Eye (tissue), 1 donor: ENCODE measurements around the gene EPHA7.

ENCODE experiments used
- DNase-seq: peaks from one replicate; pipeline ENCODE4 v3.0.0-alpha.2; 2015

The EPHA7 gene

GRCh38 chr6:93419304-93420162, at the start of gene EPHA7:
Gene EPHA7, minus strand, starts transcription at chr6:93419559. Its CDS starts 218 bp downstream, at chr6:93419341.
- peak; percentile 99 for DNase-seq

GRCh38 chr6:93468291-93468690, 48.9 kb upstream of the EPHA7 start:
- DNase-seq = peak; percentile 38

GRCh38 chr6:93454533-93454932, 35.2 kb upstream of the EPHA7 start:
- no peak for DNase-seq

- DNase-seq = no peak
These were observed 34.6 kb upstream of the EPHA7 start for GRCh38 chr6:93453956-93454355.

- no peak for DNase-seq
These were observed 28.5 kb upstream of the EPHA7 start for GRCh38 chr6:93447874-93448273.

GRCh38 chr6:93437491-93437890, 18.1 kb upstream of the EPHA7 start:
- DNase-seq = no peak

GRCh38 chr6:93433592-93433991, 14.2 kb upstream of the EPHA7 start:
- DNase-seq = no peak

GRCh38 chr6:93424303-93425064, 5.1 kb upstream of the EPHA7 start:
- DNase-seq = peak; percentile 41

GRCh38 chr6:93423542-93423941, 4.2 kb upstream of the EPHA7 start:
- DNase-seq = peak; percentile 82

GRCh38 chr6:93420163-93420795, 920 bp upstream of the EPHA7 start:
- DNase-seq = peak; percentile 65

GRCh38 chr6:93418408-93419303, 703 bp downstream of the EPHA7 start:
- peak; percentile 89 for DNase-seq

GRCh38 chr6:93418033-93418407, 1.3 kb downstream of the EPHA7 start:
- no peak for DNase-seq

- no peak for DNase-seq
These were observed 1.8 kb downstream of the EPHA7 start for GRCh38 chr6:93417421-93418013.

GRCh38 chr6:93416571-93417420, 2.6 kb downstream of the EPHA7 start:
- DNase-seq = peak; percentile 91

GRCh38 chr6:93413190-93413589, 6.2 kb downstream of the EPHA7 start:
- no peak for DNase-seq

GRCh38 chr6:93412452-93412851, 6.9 kb downstream of the EPHA7 start:
- no peak for DNase-seq

- peak; percentile 19 for DNase-seq
These were observed 12.2 kb downstream of the EPHA7 start for GRCh38 chr6:93407186-93407585.

GRCh38 chr6:93403390-93403789, 16.0 kb downstream of the EPHA7 start:
- DNase-seq = no peak

GRCh38 chr6:93398723-93399122, 20.6 kb downstream of the EPHA7 start:
- DNase-seq = no peak

GRCh38 chr6:93394471-93394870, 24.9 kb downstream of the EPHA7 start:
- no peak for DNase-seq

- no peak for DNase-seq
These were observed 25.7 kb downstream of the EPHA7 start for GRCh38 chr6:93393554-93394074.
